IPS-15b (cell line): ENCODE data around the gene CD2AP.
"Not testable (repeated sequence)": the region's sequence is repeated elsewhere in the genome, so short reads cannot be mapped to it uniquely, and the experiment has no call there.

ENCODE experiments used
- H3K27me3 ChIP-seq: one replicate; pipeline ENCODE4 v1.6.1; 2013; ENCODE audit warnings: low read length; ENCODE audit not compliant: control insufficient read depth, insufficient read depth
- H3K36me3 ChIP-seq: one replicate; pipeline ENCODE4 v1.6.1; 2013; ENCODE audit warnings: low read length; ENCODE audit not compliant: control insufficient read depth, insufficient read depth
- H3K4me1 ChIP-seq: one replicate; pipeline ENCODE4 v1.6.1; 2013; ENCODE audit warnings: mild to moderate bottlenecking, low read length; ENCODE audit not compliant: control insufficient read depth, insufficient read depth
- H3K4me3 ChIP-seq: one replicate; pipeline ENCODE4 v1.5.1; 2013; ENCODE audit warnings: low read depth, low read length
- H3K9ac ChIP-seq: one replicate; pipeline ENCODE4 v1.6.1; 2013; ENCODE audit warnings: low read depth, mild to moderate bottlenecking, low read length
- H3K9me3 ChIP-seq: one replicate; pipeline ENCODE4 v1.6.1; 2013; ENCODE audit warnings: mild to moderate bottlenecking, low read length; ENCODE audit not compliant: control insufficient read depth, insufficient read depth

Gene CD2AP

GRCh38 chr6:47545223-47545622, 67.6 kb downstream of the CD2AP start:
- no peak overlapping the region for H3K9ac ChIP-seq
- no peaks in the 10 kb centered on the region for H3K4me1 ChIP-seq
- H3K9me3 ChIP-seq: no peaks in the 10 kb centered on the region
- H3K36me3 ChIP-seq: peaks cover 10% of the 10 kb centered on the region
- no peak overlapping the region for H3K4me3 ChIP-seq
- no peaks in the 10 kb centered on the region for H3K27me3 ChIP-seq

GRCh38 chr6:47551670-47552069, 74.1 kb downstream of the CD2AP start:
- no peak overlapping the region for H3K9ac ChIP-seq
- H3K4me3 ChIP-seq: no peak overlapping the region
- no peaks in the 10 kb centered on the region for H3K4me1 ChIP-seq
- no peaks in the 10 kb centered on the region for H3K27me3 ChIP-seq
- H3K9me3 ChIP-seq: no peaks in the 10 kb centered on the region
- peaks cover 3% of the 10 kb centered on the region for H3K36me3 ChIP-seq

- H3K9me3 ChIP-seq: no peaks in the 10 kb centered on the region
Measured at GRCh38 chr6:47552319-47552718, 74.7 kb downstream of the CD2AP start.

GRCh38 chr6:47553243-47553642, 75.7 kb downstream of the CD2AP start:
- not testable (repeated sequence) for H3K36me3 ChIP-seq, H3K4me1 ChIP-seq, H3K4me3 ChIP-seq, H3K9me3 ChIP-seq, H3K9ac ChIP-seq, H3K27me3 ChIP-seq

More at GRCh38 chr6:47552319-47552718, 74.7 kb downstream of the CD2AP start:
- peaks cover 3% of the 10 kb centered on the region for H3K36me3 ChIP-seq
- H3K27me3 ChIP-seq: no peaks in the 10 kb centered on the region
- no peak overlapping the region for H3K4me3 ChIP-seq
- H3K9ac ChIP-seq: no peak overlapping the region
- H3K4me1 ChIP-seq: no peaks in the 10 kb centered on the region

GRCh38 chr6:47556459-47556858, 78.9 kb downstream of the CD2AP start:
- not testable (repeated sequence) for H3K4me3 ChIP-seq, H3K9me3 ChIP-seq, H3K27me3 ChIP-seq, H3K9ac ChIP-seq, H3K36me3 ChIP-seq, H3K4me1 ChIP-seq

GRCh38 chr6:47563162-47563561, 85.6 kb downstream of the CD2AP start:
- Histone ChIP-seq H3K9ac (no peak overlapping the region), H3K4me3 (no peak overlapping the region), H3K4me1 (peaks cover 3% of the 10 kb centered on the region), H3K9me3 (no peaks in the 10 kb centered on the region), H3K27me3 (no peaks in the 10 kb centered on the region), H3K36me3 (no peaks in the 10 kb centered on the region)

- not testable (repeated sequence) for H3K36me3 ChIP-seq, H3K27me3 ChIP-seq, H3K4me1 ChIP-seq, H3K9me3 ChIP-seq, H3K4me3 ChIP-seq, H3K9ac ChIP-seq
Measured at GRCh38 chr6:47566602-47567001, 89.0 kb downstream of the CD2AP start.

GRCh38 chr6:47567586-47567985, 90.0 kb downstream of the CD2AP start:
- Histone ChIP-seq H3K4me3 (no peak overlapping the region), H3K36me3 (no peaks in the 10 kb centered on the region), H3K27me3 (no peaks in the 10 kb centered on the region), H3K9ac (no peak overlapping the region), H3K9me3 (no peaks in the 10 kb centered on the region), H3K4me1 (no peaks in the 10 kb centered on the region)

- no peaks in the 10 kb centered on the region for H3K27me3 ChIP-seq
- H3K4me1 ChIP-seq: no peaks in the 10 kb centered on the region
- H3K36me3 ChIP-seq: no peaks in the 10 kb centered on the region
- no peak overlapping the region for H3K4me3 ChIP-seq
- H3K9ac ChIP-seq: no peak overlapping the region
- no peaks in the 10 kb centered on the region for H3K9me3 ChIP-seq
Measured at GRCh38 chr6:47571488-47571887, 93.9 kb downstream of the CD2AP start.

- Histone ChIP-seq H3K4me1 (no peaks in the 10 kb centered on the region), H3K4me3 (no peak overlapping the region), H3K36me3 (no peaks in the 10 kb centered on the region), H3K9me3 (no peaks in the 10 kb centered on the region), H3K27me3 (no peaks in the 10 kb centered on the region), H3K9ac (no peak overlapping the region)
Measured at GRCh38 chr6:47573109-47573508, 95.5 kb downstream of the CD2AP start.

GRCh38 chr6:47574789-47575188, 97.2 kb downstream of the CD2AP start:
- Histone ChIP-seq H3K27me3 (no peaks in the 10 kb centered on the region), H3K9ac (no peak overlapping the region), H3K36me3 (no peaks in the 10 kb centered on the region), H3K9me3 (no peaks in the 10 kb centered on the region), H3K4me3 (no peak overlapping the region), H3K4me1 (no peaks in the 10 kb centered on the region)

- Histone ChIP-seq H3K36me3 (no peaks in the 10 kb centered on the region), H3K4me1 (no peaks in the 10 kb centered on the region), H3K9me3 (no peaks in the 10 kb centered on the region), H3K27me3 (no peaks in the 10 kb centered on the region), H3K4me3 (no peak overlapping the region), H3K9ac (no peak overlapping the region)
Measured at GRCh38 chr6:47579040-47579439, 101.5 kb downstream of the CD2AP start.

- no peaks in the 10 kb centered on the region for H3K9me3 ChIP-seq
- H3K4me3 ChIP-seq: no peak overlapping the region
- no peak overlapping the region for H3K9ac ChIP-seq
- H3K27me3 ChIP-seq: no peaks in the 10 kb centered on the region
- H3K36me3 ChIP-seq: no peaks in the 10 kb centered on the region
- H3K4me1 ChIP-seq: no peaks in the 10 kb centered on the region
Measured at GRCh38 chr6:47581591-47581990, 104.0 kb downstream of the CD2AP start.
